ENCODE results near the gene GALNT14. TPM values are rescaled to one million over a fixed set of nuclear protein-coding genes. Genes with fewer than 3 reads are reported as not detected.

Gene GALNT14
- total RNA-seq, 1 donor, result not detected

GRCh38 chr2:30968660-30969397, 169.4 kb downstream of the GALNT14 start:
- Histone ChIP-seq H3K27me3 (ENCODE audit: insufficient read depth, low read length) (no peaks in the 10 kb centered on the region), H3K4me2 (ENCODE audit: insufficient read depth, low read length) (no peak overlapping the region), H2AFZ (ENCODE audit: low read length) (no peak overlapping the region), H3K4me1 (ENCODE audit: insufficient read depth, low read length) (no peaks in the 10 kb centered on the region), H3K9me3 (ENCODE audit: low read depth, low read length) (no peaks in the 10 kb centered on the region), H4K20me1 (ENCODE audit: insufficient read depth, low read length) (no peaks in the 10 kb centered on the region), H3K4me3 (ENCODE audit: insufficient read depth, low read length) (no peak overlapping the region), H3K79me2 (ENCODE audit: insufficient read depth, low read length) (no peaks in the 10 kb centered on the region), H3K27ac (ENCODE audit: low read depth, low read length) (no peak overlapping the region), H3K36me3 (ENCODE audit: insufficient read depth, low read length) (no peaks in the 10 kb centered on the region)
- DNase-seq (ENCODE audit: insufficient read length, low spot score, missing footprints), result no peak
- no peak for TF ChIP-seq CTCF (IDR thresholded peaks at IDR 0.05; ENCODE audit: extremely low read depth, low read depth, low read length)

GRCh38 chr2:30966786-30967185, 171.5 kb downstream of the GALNT14 start:
- Histone ChIP-seq H3K27ac (ENCODE audit: low read depth, low read length) (no peak overlapping the region), H3K9me3 (ENCODE audit: low read depth, low read length) (no peaks in the 10 kb centered on the region), H2AFZ (ENCODE audit: low read length) (no peak overlapping the region), H3K79me2 (ENCODE audit: insufficient read depth, low read length) (no peaks in the 10 kb centered on the region), H3K4me3 (ENCODE audit: insufficient read depth, low read length) (no peak overlapping the region), H4K20me1 (ENCODE audit: insufficient read depth, low read length) (no peaks in the 10 kb centered on the region), H3K4me1 (ENCODE audit: insufficient read depth, low read length) (no peaks in the 10 kb centered on the region), H3K4me2 (ENCODE audit: insufficient read depth, low read length) (no peak overlapping the region), H3K36me3 (ENCODE audit: insufficient read depth, low read length) (no peaks in the 10 kb centered on the region), H3K27me3 (ENCODE audit: insufficient read depth, low read length) (no peaks in the 10 kb centered on the region)
- no peak for DNase-seq (ENCODE audit: insufficient read length, low spot score, missing footprints)
- TF ChIP-seq CTCF (IDR thresholded peaks at IDR 0.05; ENCODE audit: extremely low read depth, low read depth, low read length), result no peak

- H4K20me1 ChIP-seq (ENCODE audit: insufficient read depth, low read length), result no peaks in the 10 kb centered on the region
- no peaks in the 10 kb centered on the region for H3K9me3 ChIP-seq (ENCODE audit: low read depth, low read length)
- no peak for TF ChIP-seq CTCF (IDR thresholded peaks at IDR 0.05; ENCODE audit: extremely low read depth, low read depth, low read length)
- H3K27me3 ChIP-seq (ENCODE audit: insufficient read depth, low read length), result no peaks in the 10 kb centered on the region
- no peaks in the 10 kb centered on the region for H3K79me2 ChIP-seq (ENCODE audit: insufficient read depth, low read length)
- H2AFZ ChIP-seq (ENCODE audit: low read length), result no peak overlapping the region
- H3K4me2 ChIP-seq (ENCODE audit: insufficient read depth, low read length), result no peak overlapping the region
- no peak overlapping the region for H3K4me3 ChIP-seq (ENCODE audit: insufficient read depth, low read length)
- H3K27ac ChIP-seq (ENCODE audit: low read depth, low read length), result no peak overlapping the region
- DNase-seq (ENCODE audit: insufficient read length, low spot score, missing footprints), result no peak
- H3K4me1 ChIP-seq (ENCODE audit: insufficient read depth, low read length), result no peaks in the 10 kb centered on the region
- no peaks in the 10 kb centered on the region for H3K36me3 ChIP-seq (ENCODE audit: insufficient read depth, low read length)
Measured at GRCh38 chr2:30965022-30965531, 173.2 kb downstream of the GALNT14 start.

- no peak overlapping the region for H3K27ac ChIP-seq (ENCODE audit: low read depth, low read length)
- no peaks in the 10 kb centered on the region for H3K27me3 ChIP-seq (ENCODE audit: insufficient read depth, low read length)
- H2AFZ ChIP-seq (ENCODE audit: low read length), result no peak overlapping the region
- no peak for TF ChIP-seq CTCF (IDR thresholded peaks at IDR 0.05; ENCODE audit: extremely low read depth, low read depth, low read length)
- no peaks in the 10 kb centered on the region for H3K36me3 ChIP-seq (ENCODE audit: insufficient read depth, low read length)
- no peaks in the 10 kb centered on the region for H3K9me3 ChIP-seq (ENCODE audit: low read depth, low read length)
- no peak for DNase-seq (ENCODE audit: insufficient read length, low spot score, missing footprints)
- H4K20me1 ChIP-seq (ENCODE audit: insufficient read depth, low read length), result no peaks in the 10 kb centered on the region
- no peaks in the 10 kb centered on the region for H3K4me1 ChIP-seq (ENCODE audit: insufficient read depth, low read length)
- H3K4me2 ChIP-seq (ENCODE audit: insufficient read depth, low read length), result no peak overlapping the region
- no peak overlapping the region for H3K4me3 ChIP-seq (ENCODE audit: insufficient read depth, low read length)
- H3K79me2 ChIP-seq (ENCODE audit: insufficient read depth, low read length), result no peaks in the 10 kb centered on the region
Measured at GRCh38 chr2:30964334-30965005, 173.8 kb downstream of the GALNT14 start.

Measured in osteoblast (primary cell).